ACC112 (cell line): ENCODE results near the gene EXD3.

ENCODE experiments used
- H2AFZ ChIP-seq: fragments of 200-600 bp; sonication (generic); one replicate; pipeline ENCODE4 v1.6.0; 2017; ENCODE audit warnings: antibody characterized with exemption, low read length; ENCODE audit not compliant: unreplicated experiment
- H3K27ac ChIP-seq: fragments of 200-600 bp; sonication (generic); 2 replicates; pipeline ENCODE4 v1.5.1; 2014; ENCODE audit warnings: low read depth, mild to moderate bottlenecking, antibody characterized with exemption, low read length, moderate library complexity
- H3K27me3 ChIP-seq: fragments of 200-600 bp; sonication (generic); 2 replicates; pipeline ENCODE4 v1.6.1; 2014; ENCODE audit warnings: mild to moderate bottlenecking, antibody characterized with exemption, low read length, moderate library complexity, mixed read lengths; ENCODE audit not compliant: insufficient read depth
- H3K36me3 ChIP-seq: fragments of 200-600 bp; sonication (generic); 2 replicates; pipeline ENCODE4 v1.6.1; 2016; ENCODE audit warnings: mild to moderate bottlenecking, antibody characterized with exemption, low read length, moderate library complexity, mixed read lengths; ENCODE audit not compliant: insufficient read depth
- H3K4me1 ChIP-seq: fragments of 200-600 bp; sonication (generic); one replicate; pipeline ENCODE4 v1.6.1; 2016; ENCODE audit warnings: low read length, mixed read lengths; ENCODE audit not compliant: insufficient read depth, unreplicated experiment, control insufficient read depth
- H3K4me3 ChIP-seq: fragments of 200-600 bp; sonication (generic); 2 replicates; pipeline ENCODE4 v1.5.1; 2014; ENCODE audit warnings: mild to moderate bottlenecking, low read depth, low read length
- H3K79me2 ChIP-seq: fragments of 200-600 bp; sonication (generic); one replicate; pipeline ENCODE4 v1.6.0; 2016; ENCODE audit warnings: low read length; ENCODE audit not compliant: control insufficient read depth, unreplicated experiment, insufficient read depth

The EXD3 gene

GRCh38 chr9:137295238-137295811, 127.6 kb downstream of the EXD3 start:
- Histone ChIP-seq H3K27me3 (peaks cover 46% of the 10 kb centered on the region), H2AFZ (no peak overlapping the region), H3K27ac (no peak overlapping the region), H3K4me1 (peaks cover 10% of the 10 kb centered on the region), H3K4me3 (peak overlapping the region; percentile 60; the same call in 1 of the 2 replicates), H3K36me3 (no peaks in the 10 kb centered on the region), H3K79me2 (no peaks in the 10 kb centered on the region)

- peaks cover 10% of the 10 kb centered on the region for H3K4me1 ChIP-seq
- no peak overlapping the region for H3K27ac ChIP-seq
- no peak overlapping the region for H2AFZ ChIP-seq
These were observed 128.2 kb downstream of the EXD3 start for GRCh38 chr9:137294681-137295237.

DNA sequence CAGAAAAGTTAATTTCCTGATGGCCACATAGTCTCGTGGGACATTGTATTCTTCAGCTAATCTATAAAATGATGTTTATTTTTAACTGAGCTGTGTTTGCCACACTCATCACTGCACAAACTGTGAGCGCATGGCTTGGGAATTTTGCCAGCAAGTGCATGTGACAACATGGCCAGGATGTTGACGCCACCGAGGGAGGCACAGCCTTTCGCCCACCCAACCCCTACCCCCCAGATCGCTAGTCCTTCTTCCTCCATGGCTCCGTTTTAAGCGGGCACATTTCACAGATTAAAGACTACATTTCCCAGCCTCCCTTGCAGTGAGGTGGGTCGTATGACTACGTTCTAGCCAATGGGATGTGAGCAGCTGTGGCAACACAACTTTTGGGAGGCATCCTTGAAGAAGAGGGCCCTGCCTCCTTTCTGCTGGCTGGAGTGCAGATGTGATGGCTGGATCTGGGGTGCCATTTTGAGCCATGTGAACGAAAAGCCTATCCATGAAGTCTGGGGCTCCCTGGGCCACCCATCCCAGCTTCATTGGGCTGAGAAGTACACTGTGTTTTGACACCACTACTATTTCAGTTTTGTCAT, 128.8 kb downstream of the EXD3 start:
- Histone ChIP-seq H3K36me3 (no peaks in the 10 kb centered on the region), H3K27ac (no peak overlapping the region), H3K79me2 (no peaks in the 10 kb centered on the region), H3K4me3 (no peak overlapping the region), H3K4me1 (peaks cover 10% of the 10 kb centered on the region), H2AFZ (no peak overlapping the region), H3K27me3 (peaks cover 35% of the 10 kb centered on the region)

More at GRCh38 chr9:137294681-137295237, 128.2 kb downstream of the EXD3 start:
- Histone ChIP-seq H3K4me3 (peak overlapping the region; percentile 60; the same call in 1 of the 2 replicates), H3K79me2 (no peaks in the 10 kb centered on the region), H3K27me3 (peaks cover 40% of the 10 kb centered on the region), H3K36me3 (no peaks in the 10 kb centered on the region)

DNA sequence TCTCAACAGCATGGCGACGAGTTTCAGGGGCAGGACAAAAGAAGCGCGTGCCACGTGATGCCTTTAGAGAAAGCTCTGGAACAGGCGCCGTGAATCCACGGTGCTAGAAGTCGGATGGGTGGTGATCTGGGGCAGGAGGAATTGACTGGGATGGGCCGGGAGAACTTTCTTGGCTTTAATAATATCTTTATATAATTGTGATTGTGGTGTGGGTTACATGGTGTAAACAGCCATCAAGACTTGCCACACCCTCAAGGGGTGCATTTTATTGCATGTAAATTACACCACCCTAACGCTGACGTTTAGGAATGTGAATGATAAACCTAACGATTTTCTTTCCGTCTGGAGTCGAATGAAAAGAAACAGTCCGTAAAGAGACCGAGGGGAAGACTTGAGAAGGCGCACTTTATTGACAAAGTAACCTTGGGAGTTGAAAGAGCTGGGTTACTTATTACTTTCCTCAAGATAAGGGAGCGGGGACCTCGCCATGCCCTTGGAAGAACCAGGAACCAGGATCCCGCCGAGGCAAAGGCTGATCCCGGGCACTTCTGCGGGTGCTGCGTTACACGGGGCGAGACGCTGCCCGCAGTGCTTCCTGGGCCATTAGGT, 129.4 kb downstream of the EXD3 start:
- no peaks in the 10 kb centered on the region for H3K36me3 ChIP-seq
- peaks cover 29% of the 10 kb centered on the region for H3K27me3 ChIP-seq
- peaks cover 10% of the 10 kb centered on the region for H3K4me1 ChIP-seq
- H3K4me3 ChIP-seq, result no peak overlapping the region
- H3K79me2 ChIP-seq, result no peaks in the 10 kb centered on the region
- no peak overlapping the region for H2AFZ ChIP-seq
- no peak overlapping the region for H3K27ac ChIP-seq

- Histone ChIP-seq H3K27me3 (peaks cover 24% of the 10 kb centered on the region), H3K79me2 (no peaks in the 10 kb centered on the region), H3K4me1 (peaks cover 10% of the 10 kb centered on the region), H3K36me3 (no peaks in the 10 kb centered on the region), H3K4me3 (no peak overlapping the region), H2AFZ (no peak overlapping the region), H3K27ac (no peak overlapping the region)
These were observed 129.9 kb downstream of the EXD3 start for GRCh38 chr9:137293094-137293481.

GRCh38 chr9:137286975-137287383, 136.0 kb downstream of the EXD3 start:
- no peak overlapping the region for H3K4me3 ChIP-seq
- H3K36me3 ChIP-seq, result no peaks in the 10 kb centered on the region
- no peak overlapping the region for H3K27ac ChIP-seq
- no peaks in the 10 kb centered on the region for H3K4me1 ChIP-seq
- H2AFZ ChIP-seq, result no peak overlapping the region
- H3K79me2 ChIP-seq, result no peaks in the 10 kb centered on the region
- no peaks in the 10 kb centered on the region for H3K27me3 ChIP-seq

DNA sequence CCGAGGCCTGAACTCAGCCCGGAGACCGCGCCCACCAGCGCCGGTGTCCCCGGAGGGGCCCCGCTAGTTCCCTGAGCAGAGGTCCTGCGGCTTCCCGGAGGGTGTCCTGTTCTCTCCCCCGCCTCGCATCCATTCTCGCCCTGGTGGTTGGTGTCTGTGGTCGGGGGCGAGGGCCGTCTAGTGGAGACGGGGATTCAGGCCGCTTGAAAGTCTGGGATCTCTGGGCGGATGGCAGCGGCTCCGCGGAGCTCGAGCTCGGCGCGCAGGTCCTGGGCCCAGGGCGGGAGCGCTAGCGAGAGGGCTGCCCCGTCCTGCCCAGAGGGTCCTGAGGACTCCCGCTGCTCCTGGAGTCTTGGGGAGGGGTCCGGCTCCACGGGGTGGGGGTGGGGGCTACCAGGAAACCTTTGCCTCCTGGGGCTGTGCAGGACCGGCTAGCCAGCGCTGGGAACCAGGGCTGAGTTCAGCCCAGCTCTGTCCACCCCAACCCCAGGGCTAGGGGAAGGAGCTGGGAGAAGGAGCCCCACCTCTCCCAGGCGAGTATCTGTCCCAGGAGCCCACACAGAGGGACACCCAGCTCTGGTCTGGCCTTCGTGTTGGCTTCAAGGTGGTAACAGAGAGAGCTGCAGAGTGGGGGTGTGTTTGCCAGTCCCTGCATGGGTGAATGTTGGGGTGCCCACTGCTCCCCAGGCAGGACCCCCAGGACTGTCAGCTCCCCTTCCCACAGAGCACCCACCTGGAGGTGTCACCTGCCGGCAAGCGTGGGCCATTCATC, 141.4 kb downstream of the EXD3 start:
- Histone ChIP-seq H3K27me3 (no peaks in the 10 kb centered on the region), H3K4me1 (peaks cover 12% of the 10 kb centered on the region), H2AFZ (no peak overlapping the region), H3K36me3 (peaks cover 6% of the 10 kb centered on the region; the same call in 1 of the 2 replicates), H3K4me3 (no peak overlapping the region), H3K79me2 (peaks cover 6% of the 10 kb centered on the region), H3K27ac (no peak overlapping the region)

DNA sequence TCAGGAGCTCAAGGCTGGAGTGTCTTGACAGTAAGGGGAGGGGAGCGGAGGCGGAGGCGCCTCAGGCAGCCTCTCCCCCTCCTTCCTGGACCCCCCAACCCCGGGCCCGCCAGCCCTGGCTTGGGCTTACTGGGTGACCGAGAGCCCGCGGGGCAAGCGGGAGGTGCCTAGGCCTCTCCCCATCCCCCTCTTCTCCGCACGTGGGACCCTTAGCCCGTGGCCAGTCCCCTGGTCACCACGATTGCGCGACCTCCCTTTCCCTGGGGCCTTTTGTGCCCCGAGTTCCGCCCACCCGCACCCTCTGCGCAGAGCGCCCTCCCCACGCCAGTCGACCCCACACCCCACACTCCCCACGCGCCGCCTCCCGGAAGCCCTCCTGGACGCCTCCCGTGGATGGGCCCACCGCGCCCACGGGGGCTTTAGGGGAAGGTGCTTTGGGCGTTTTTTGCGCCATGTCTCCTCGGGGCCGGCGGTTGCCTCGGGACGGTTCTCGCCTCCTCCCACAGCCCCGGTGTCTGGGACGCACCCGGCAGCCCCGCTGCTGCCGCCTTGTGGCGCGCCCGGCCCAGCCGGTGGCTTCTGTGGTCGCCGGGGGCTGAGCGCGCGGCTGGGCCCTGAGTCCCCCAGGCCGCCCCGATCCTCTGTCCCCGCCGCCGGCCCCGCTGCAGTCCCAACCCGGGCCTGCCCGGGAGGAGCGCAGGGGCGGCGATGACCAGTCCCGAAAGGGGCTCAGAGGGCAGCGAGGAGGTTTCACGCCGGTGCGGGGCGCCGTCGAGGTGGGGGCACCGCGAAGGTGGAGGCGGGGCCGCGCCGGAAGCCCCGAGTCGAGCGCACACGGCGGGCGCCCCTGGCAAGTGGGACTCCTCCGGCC, 142.3 kb downstream of the EXD3 start:
- Histone ChIP-seq H3K79me2 (peaks cover 6% of the 10 kb centered on the region), H2AFZ (no peak overlapping the region), H3K4me3 (no peak overlapping the region), H3K27me3 (no peaks in the 10 kb centered on the region), H3K36me3 (peaks cover 6% of the 10 kb centered on the region; the same call in 1 of the 2 replicates), H3K4me1 (peaks cover 20% of the 10 kb centered on the region), H3K27ac (no peak overlapping the region)

- Histone ChIP-seq H3K36me3 (peaks cover 6% of the 10 kb centered on the region; the same call in 1 of the 2 replicates), H3K27ac (no peak overlapping the region), H3K4me1 (peaks cover 24% of the 10 kb centered on the region), H3K27me3 (no peaks in the 10 kb centered on the region), H2AFZ (no peak overlapping the region), H3K4me3 (no peak overlapping the region), H3K79me2 (peaks cover 6% of the 10 kb centered on the region)
These were observed 143.1 kb downstream of the EXD3 start for GRCh38 chr9:137279741-137280473.
